Activated CD4-positive, alpha-beta T cell treated with anti-CD3 and anti-CD28 coated beads, Interleukin-2, Interleukin-6, amounts not matched to agents 100 ng/mL and 50 ng/mL, durations not matched to agents 16 hours and 8 hours (primary cell): ENCODE data around the gene SMAP1.
A peak's percentile ranks its signal among the peaks of the same experiment; 100 is the strongest.

Source experiments
- DNase-seq: peaks from one replicate; pipeline ENCODE4 v3.0.0-alpha.2; 2020

SMAP1 gene

DNA sequence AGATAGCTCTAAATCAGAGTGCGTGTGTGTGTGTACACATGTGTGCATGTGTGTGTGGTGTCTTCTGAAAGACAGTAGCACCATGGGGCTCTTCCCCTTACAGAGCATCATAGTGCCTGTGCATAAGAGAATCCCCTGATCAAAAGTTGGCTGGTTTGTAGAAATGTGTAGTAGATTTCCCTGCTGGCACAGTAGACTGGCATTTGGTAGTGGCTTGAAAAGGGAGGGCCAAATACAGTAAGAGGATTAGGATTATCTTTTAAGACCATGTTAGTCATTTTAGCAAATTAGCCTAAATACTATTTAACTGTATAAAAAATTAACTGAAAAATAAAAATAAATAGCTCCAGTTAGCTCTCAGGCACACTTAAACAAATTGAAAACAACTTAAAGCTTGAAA lies 176.6 kb downstream of the SMAP1 start:
- no peak for DNase-seq

- no peak for DNase-seq
Observed at GRCh38 chr6:70846207-70846835, 178.6 kb downstream of the SMAP1 start.

DNA sequence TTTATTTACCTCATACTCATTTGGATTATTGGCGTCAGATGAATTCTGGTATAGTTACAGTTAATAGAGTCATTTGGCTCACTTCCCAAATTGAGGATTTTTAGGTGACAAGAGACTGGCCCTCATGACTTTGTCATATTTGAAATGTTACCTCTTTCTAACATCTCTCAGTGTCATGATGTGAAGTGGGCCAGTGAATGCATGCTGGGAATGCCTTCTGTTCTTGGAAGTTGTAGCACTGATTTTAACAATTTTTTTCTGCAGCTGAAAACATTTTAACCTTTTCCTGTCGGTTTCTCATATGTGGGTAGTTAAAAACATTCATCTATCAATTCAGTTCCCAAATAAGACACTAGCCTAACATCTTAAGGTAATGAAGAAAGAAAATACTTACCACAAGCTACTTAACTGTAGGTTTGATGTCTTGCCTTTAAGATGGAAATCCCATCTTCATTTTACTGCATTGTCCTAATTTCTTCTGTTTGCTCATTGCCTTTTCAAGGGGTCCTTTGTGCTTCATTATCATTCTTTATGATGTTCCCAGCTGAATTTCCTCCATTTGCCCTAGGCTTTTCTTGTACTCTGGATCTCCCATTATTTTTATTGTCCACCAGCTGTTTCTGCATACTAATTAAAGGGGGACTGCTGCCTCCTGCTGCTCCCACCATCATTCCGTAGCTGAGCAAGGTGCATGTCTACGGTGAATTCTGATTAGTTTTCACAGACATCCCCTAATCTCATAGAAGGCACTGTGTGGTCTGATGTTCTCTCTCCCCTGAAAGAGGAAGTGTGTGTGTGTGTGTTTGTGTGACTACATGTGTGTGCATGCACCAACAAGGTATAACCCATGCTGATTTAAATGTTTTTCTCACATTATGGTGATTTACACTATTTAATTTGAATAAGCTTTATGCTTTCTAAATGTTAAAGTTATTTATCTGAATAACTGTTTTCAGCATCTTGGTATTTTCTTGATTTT lies 179.7 kb downstream of the SMAP1 start:
- no peak for DNase-seq

- no peak for DNase-seq
Observed at GRCh38 chr6:70849348-70850069, 181.8 kb downstream of the SMAP1 start.

GRCh38 chr6:70852667-70853246 lies 185.1 kb downstream of the SMAP1 start:
- DNase-seq, result no peak

GRCh38 chr6:70857387-70858077 lies 189.8 kb downstream of the SMAP1 start:
- DNase-seq, result no peak

DNA sequence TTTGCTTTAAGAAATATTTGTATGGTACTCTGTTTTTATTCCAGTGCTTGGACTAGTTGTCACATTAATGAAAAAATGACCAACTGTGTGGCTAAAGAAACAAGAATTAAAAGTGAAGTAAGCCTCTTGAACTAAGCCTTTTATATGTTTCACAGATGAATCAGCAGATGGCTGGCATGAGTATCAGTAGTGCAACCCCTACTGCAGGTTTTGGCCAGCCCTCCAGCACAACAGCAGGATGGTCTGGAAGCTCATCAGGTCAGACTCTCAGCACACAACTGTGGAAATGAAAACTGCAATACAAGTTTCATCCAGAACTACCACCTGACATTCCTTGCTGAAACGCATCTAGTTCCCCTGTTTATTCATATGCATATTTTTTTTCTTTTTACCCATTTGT lies 192.4 kb downstream of the SMAP1 start:
- no peak for DNase-seq

DNA sequence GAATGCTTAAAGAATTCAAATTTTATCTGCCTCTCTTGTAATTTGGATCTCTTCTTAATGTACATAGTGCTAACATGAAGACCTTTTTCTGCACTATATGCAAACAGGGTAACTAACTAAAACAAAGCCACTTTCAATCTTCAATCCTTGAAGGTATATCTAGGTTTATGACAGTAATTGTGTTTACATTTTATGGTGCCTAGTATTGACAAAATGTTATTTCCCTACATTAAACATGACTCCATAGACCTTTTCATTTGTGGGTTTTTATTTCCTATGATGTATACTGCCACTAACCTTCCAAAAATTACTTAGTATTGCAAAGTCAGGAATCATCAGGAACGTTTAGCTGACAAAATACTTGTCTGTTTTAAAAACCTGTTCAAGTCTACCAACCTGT lies 193.2 kb downstream of the SMAP1 start:
- no peak for DNase-seq

DNA sequence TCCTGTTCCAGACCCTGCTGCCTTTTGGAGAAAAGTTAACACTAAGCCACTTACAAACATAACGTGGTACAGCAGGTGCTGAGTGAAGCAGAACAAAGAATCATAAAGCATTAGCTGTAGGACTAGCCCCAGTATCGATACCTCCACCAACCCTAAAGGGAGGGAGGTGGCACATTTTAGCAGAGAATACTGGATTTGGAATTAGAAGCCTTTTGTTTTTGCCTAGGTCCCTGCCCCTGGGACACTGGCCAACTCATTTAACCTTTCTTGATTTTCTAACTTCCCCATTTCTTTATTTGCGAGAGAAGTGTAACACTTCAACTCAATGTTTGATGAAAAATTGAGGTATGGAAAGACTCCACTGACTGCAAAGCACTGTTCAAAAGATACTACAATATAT lies 195.7 kb downstream of the SMAP1 start:
- DNase-seq, result no peak

DNA sequence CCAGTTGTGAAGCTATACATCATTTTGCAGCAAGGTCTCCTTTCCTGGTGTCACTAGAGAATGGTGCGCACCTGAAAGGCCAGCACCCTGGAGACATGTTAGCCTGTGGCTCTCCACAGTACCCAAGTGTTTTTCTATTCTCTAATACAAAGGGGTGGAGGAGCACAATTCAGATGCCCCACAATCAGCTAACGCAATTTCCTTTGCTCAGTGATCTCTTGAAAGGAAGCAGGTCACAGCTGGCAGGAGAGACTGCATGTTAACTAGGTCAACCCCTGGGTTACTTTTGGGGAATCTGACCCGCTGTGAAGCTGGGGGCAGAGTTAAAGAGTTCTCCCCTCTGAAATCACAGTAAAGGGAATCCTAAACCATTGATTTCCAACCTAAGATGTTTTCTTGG lies 196.7 kb downstream of the SMAP1 start:
- DNase-seq, result no peak

DNA sequence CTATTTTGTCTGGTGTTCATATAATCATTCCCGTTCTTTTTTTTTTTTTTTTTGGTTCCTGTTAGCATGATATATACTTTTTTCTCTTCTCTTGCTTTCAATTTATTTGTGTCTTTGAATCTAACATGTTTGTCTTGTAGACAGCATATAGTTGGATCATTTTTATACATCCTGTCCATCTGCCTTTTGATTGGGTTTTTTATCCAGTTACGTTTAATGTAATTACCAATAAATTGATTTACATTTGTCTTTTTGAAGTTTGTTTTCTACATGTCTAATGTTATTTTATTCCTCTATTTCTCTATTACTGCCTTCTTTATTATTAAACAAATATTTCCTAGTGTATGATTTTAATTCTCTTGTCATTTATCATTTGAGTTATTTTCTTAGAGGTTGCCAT lies 204.8 kb downstream of the SMAP1 start:
- no peak for DNase-seq

DNA sequence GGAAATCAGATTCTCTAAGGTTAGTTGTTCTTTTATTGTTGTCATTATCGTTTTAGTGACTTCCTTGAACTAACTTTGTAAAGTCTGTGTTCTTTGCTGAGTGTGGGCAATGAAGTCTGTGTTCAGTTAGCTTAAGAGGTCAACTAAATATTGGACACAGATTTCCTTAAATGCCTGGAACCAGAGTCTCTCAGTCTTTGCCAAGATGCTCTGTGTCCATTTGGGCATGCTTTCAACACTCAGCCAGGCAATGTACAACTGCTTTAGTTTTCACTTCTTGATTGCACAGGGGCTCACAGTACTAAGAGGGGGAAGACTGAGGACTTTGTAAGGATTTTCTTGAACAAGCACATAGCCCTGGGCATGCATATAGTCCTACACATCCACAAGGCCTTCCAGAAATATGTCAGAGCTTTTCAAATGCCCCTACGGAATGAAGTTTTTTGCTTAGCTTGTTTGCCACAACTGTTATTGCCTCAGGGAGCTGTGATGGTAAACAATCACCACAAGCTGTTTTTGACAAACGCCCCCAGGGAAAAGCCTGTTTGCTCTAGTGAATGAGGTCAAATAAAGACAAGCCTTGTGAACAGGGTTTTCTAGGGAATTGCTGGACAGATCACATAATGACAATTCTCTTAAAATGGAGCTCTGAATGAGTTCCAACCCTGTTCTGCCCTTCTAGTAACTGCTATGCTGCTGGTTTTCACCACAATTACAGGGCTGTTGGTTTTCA lies 206.7 kb downstream of the SMAP1 start:
- no peak for DNase-seq

- DNase-seq, result no peak
Observed at GRCh38 chr6:70879496-70879895, 211.8 kb downstream of the SMAP1 start.

DNA sequence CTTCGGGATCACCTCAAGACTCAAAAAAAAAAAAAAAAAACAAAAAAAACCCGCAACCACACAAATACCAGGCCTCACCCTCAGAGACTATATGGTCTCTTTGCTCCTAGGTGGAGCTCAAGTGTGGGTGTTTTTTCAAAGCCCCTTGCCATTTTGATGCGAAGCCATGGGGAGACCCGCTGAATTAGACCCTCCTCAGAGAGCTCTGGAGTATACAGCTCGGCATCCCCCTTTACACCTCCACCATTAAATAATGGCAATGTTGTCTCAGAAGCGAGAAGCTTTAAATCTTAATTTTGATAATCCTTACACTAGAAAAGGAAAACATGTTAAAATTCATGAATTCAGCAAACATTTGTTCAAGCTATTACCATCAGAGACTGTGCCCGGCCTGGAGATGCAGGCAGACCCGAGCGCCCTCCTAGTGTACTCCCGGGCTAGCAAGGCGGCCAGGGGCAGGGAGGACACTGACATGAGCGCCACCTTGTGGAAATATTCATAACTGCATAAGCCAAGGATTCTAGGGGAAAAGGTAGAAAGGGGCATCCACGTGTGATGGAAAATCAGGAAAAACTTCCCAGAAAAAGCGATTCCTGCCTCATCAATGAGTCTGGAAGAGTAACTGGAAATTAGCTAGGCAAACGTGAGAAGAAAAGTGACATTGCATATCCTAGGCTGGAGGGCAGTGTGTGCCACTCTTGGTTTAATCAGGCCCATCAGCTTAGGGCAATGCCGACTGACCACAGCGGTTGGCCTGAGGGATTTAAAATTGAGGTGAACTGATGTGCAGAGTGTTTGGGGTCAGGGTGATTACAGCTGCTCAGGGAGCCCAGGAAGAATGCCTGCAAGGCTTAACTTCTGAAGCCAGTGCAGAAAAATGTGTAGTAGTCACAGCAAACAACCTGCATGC lies 216.6 kb downstream of the SMAP1 start:
- DNase-seq, result peak; percentile 74

- no peak for DNase-seq
Observed at GRCh38 chr6:70886071-70886470, 218.4 kb downstream of the SMAP1 start.

DNA sequence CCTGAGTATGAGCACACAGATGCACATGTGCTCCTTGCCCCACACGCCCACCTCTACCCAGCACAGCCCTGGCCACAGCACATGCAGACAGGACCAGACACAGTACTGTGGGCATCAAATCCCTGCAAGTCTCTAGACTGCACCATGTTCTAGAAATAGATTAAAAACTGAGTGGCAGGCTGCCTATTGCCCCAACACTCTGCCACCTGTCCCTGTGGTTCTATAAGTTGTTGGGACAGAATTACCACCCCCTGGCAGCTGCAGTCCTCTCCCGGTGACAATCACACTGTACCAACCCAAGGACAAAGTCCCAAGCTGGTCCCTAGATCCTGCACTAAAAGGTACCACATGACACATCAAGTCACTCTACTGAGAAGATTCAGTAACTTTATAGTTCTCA lies 219.0 kb downstream of the SMAP1 start:
- no peak for DNase-seq

DNA sequence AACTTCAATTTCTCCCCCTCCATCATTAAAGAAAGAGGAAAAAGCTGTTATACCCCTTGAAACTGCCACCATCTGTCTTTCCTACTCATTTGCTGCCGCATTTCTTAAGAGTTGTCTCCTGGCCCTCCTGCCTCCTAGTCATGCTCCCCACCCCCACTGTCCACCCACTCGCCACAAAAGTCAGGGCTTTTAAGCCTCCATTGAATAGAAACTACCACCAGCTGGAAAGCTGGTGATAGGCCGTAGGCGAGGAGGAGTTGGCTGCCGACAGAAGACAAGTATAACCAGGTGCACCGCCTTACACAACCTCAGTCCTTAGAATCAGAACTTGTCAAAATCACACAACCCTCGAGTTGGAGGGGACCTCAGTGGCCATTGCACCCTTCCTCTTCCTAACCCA lies 221.6 kb downstream of the SMAP1 start:
- DNase-seq, result no peak

DNA sequence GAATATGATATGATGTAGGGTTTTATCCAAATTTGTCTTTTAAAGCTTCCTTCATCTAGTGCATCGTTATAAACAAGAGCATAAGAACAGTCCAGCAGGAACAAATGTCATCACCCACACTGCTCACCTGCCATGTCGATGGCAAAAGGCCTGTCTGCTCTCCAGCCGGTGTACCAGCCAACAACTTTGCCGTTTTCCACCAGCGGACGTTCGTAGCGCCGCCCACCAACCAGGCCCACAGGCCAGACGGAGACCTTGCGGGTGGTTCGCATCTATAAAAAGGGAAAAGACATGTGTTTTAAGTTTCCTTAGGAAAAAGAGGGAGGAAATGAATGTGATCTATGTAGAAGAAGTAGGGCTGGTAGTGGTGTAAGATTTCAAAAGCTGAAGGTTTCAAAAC lies 226.3 kb downstream of the SMAP1 start:
- no peak for DNase-seq

GRCh38 chr6:70900047-70900446 lies 232.4 kb downstream of the SMAP1 start:
- no peak for DNase-seq

- no peak for DNase-seq
Observed at GRCh38 chr6:70901324-70901723, 233.6 kb downstream of the SMAP1 start.
